Uterus (tissue), 4 donors: ENCODE data around the gene KRTAP5-2. TPM values are rescaled to one million over a fixed set of nuclear protein-coding genes. Genes with fewer than 3 reads are reported as not detected.
"Not testable (repeated sequence)": the region's sequence is repeated elsewhere in the genome, so short reads cannot be mapped to it uniquely, and the experiment has no call there.

Experiments
- DNase-seq, 2 donors: peaks; one replicate each; pipeline ENCODE4 v3.0.0-alpha.2; 2019 to 2020
- H3K27ac ChIP-seq, 2 donors: fragments of 200-600 bp; sonication (generic); 1 replicate in 1 of 2; 2 replicates in 1 of 2; pipeline ENCODE4 v1.5.1; 2016 to 2018
- H3K27me3 ChIP-seq, 2 donors: fragments of 200-600 bp; sonication (generic); one replicate each; pipeline ENCODE4 v1.5.1; 2018 to 2019; ENCODE audit warnings: control low read depth in 1 of 2
- H3K36me3 ChIP-seq, 2 donors: fragments of 200-600 bp; sonication (generic); one replicate each; pipeline ENCODE4 v1.5.1; 2019; ENCODE audit warnings: control low read depth in 1 of 2
- H3K4me1 ChIP-seq, 2 donors: fragments of 200-600 bp; sonication (generic); one replicate each; pipeline ENCODE4 v1.5.1; 2018 to 2019; ENCODE audit warnings: control low read depth in 1 of 2
- H3K4me3 ChIP-seq, 2 donors: fragments of 200-600 bp; sonication (generic); 1 replicate in 1 of 2; 2 replicates in 1 of 2; pipeline ENCODE4 v1.5.1; 2018 to 2019; ENCODE audit warnings: mild to moderate bottlenecking in 1 of 2
- H3K9me3 ChIP-seq, 2 donors: fragments of 200-600 bp; sonication (generic); one replicate each; pipeline ENCODE4 v1.5.1; 2019; ENCODE audit warnings: control low read depth in 1 of 2
- CTCF ChIP-seq, 4 experiments: fragments of 200-600 bp in 2 of 4; fragments of 450-650 bp in 2 of 4; sonication (generic) in 2 of 4; IDR thresholded peaks; one replicate each; pipeline ENCODE4 v1.5.1; 2016 to 2019; ENCODE audit warnings: antibody characterized with exemption in 4 of 4, mild to moderate bottlenecking in 2 of 4, moderate library complexity in 1 of 4
- POLR2A ChIP-seq, 2 donors: fragments of 450-650 bp; IDR thresholded peaks; one replicate each; pipeline ENCODE4 v1.6.1; 2016; ENCODE audit warnings: antibody characterized with exemption in 2 of 2, mild to moderate bottlenecking in 1 of 2, moderate library complexity in 1 of 2
- intact Hi-C: fragments of 100-400 bp; cut with DNase I; formaldehyde crosslinking; loops from one replicate; pipeline ENCODE4 v1.15.1; 2023; ENCODE audit warnings: low total_unique reads
- total RNA-seq, 4 donors: library from RNA; depleted of rRNA in 3 of 4; stranded (reverse); fragments of >200 nt in 3 of 4; gene quantifications; one replicate each; pipeline versions ENCODE4 v1.1.0 to v1.2.4, GENCODE V29; 2014 to 2023
- donor health status: DM: yes; HTN: yes; CAD: no.

Gene KRTAP5-2
- total RNA-seq, 4 donors from 2014 or later, result not detected

- Histone ChIP-seq H3K27ac (no peak overlapping the region), H3K4me1 (no peaks in the 10 kb centered on the region), H3K9me3 (no peaks in the 10 kb centered on the region), H3K4me3 (no peak overlapping the region), H3K36me3 (no peaks in the 10 kb centered on the region), H3K27me3 (no peaks in the 10 kb centered on the region)
- DNase-seq, result no peak
- intact Hi-C loops, result no loop called here
- TF ChIP-seq POLR2A (IDR thresholded peaks at IDR 0.05) (no peak), CTCF (IDR thresholded peaks at IDR 0.05) (no peak)
Observed at GRCh38 chr11:1603629-1604028, 5.5 kb upstream of the KRTAP5-2 start.

- DNase-seq, H3K4me1 ChIP-seq, intact Hi-C loops, H3K9me3 ChIP-seq, H3K27me3 ChIP-seq, H3K36me3 ChIP-seq, H3K4me3 ChIP-seq, H3K27ac ChIP-seq: not testable (repeated sequence)
Observed at GRCh38 chr11:1601663-1602062, 3.6 kb upstream of the KRTAP5-2 start.

- TF ChIP-seq CTCF (IDR thresholded peaks at IDR 0.05) (no peak), POLR2A (IDR thresholded peaks at IDR 0.05) (no peak)
- Histone ChIP-seq H3K27me3 (no peaks in the 10 kb centered on the region), H3K4me1 (no peaks in the 10 kb centered on the region), H3K36me3 (no peaks in the 10 kb centered on the region), H3K4me3 (no peak overlapping the region), H3K9me3 (no peaks in the 10 kb centered on the region), H3K27ac (no peak overlapping the region)
- no peak for DNase-seq
- intact Hi-C loops, result no loop called here
Observed at GRCh38 chr11:1600626-1601025, 2.5 kb upstream of the KRTAP5-2 start.

- DNase-seq, result no peak
- intact Hi-C loops, result no loop called here
- H3K4me1 ChIP-seq, result no peaks in the 10 kb centered on the region
- TF ChIP-seq CTCF (IDR thresholded peaks at IDR 0.05), result no peak
- no peak for TF ChIP-seq POLR2A (IDR thresholded peaks at IDR 0.05)
- H3K36me3 ChIP-seq, result no peaks in the 10 kb centered on the region
- H3K4me3 ChIP-seq, result no peak overlapping the region
- H3K27ac ChIP-seq, result no peak overlapping the region
- no peaks in the 10 kb centered on the region for H3K27me3 ChIP-seq
- H3K9me3 ChIP-seq, result no peaks in the 10 kb centered on the region
Observed at GRCh38 chr11:1598816-1599215, 722 bp upstream of the KRTAP5-2 start.

GRCh38 chr11:1598406-1598805, 312 bp upstream of the KRTAP5-2 start:
- H3K36me3 ChIP-seq, DNase-seq, H3K4me3 ChIP-seq, H3K4me1 ChIP-seq, intact Hi-C loops, H3K9me3 ChIP-seq, H3K27me3 ChIP-seq, H3K27ac ChIP-seq: not testable (repeated sequence)

GRCh38 chr11:1597331-1597993, 632 bp downstream of the KRTAP5-2 start:
- TF ChIP-seq POLR2A (IDR thresholded peaks at IDR 0.05), result no peak
- TF ChIP-seq CTCF (IDR thresholded peaks at IDR 0.05), result no peak
- Histone ChIP-seq H3K27me3 (peaks cover 0 to 3% of the 10 kb centered on the region in 2 donors), H3K9me3 (no peaks in the 10 kb centered on the region), H3K27ac (no peak overlapping the region), H3K4me3 (no peak overlapping the region), H3K36me3 (no peaks in the 10 kb centered on the region), H3K4me1 (no peaks in the 10 kb centered on the region)
- intact Hi-C loops, result no loop called here
- DNase-seq, result no peak

- H3K27ac ChIP-seq, H3K36me3 ChIP-seq, H3K4me3 ChIP-seq, H3K4me1 ChIP-seq, intact Hi-C loops, H3K9me3 ChIP-seq, DNase-seq, H3K27me3 ChIP-seq: not testable (repeated sequence)
Observed at GRCh38 chr11:1596576-1597121, 1.4 kb downstream of the KRTAP5-2 start.

- H3K36me3 ChIP-seq, H3K9me3 ChIP-seq, H3K4me1 ChIP-seq, H3K27ac ChIP-seq, H3K27me3 ChIP-seq, intact Hi-C loops, DNase-seq, H3K4me3 ChIP-seq: not testable (repeated sequence)
Observed at GRCh38 chr11:1595994-1596575, 2.0 kb downstream of the KRTAP5-2 start.
